NT2/D1 (cell line): ENCODE data around the gene FNDC3B.

Experiments used
- SUZ12 ChIP-seq: IDR thresholded peaks from 2 replicates; pipeline ENCODE4 v1.6.1; 2011; ENCODE audit not compliant: insufficient read length, insufficient read depth; ENCODE audit errors: extremely low read depth
- YY1 ChIP-seq: IDR thresholded peaks from 2 replicates; pipeline ENCODE4 v1.6.1; 2011; ENCODE audit not compliant: insufficient read length, insufficient read depth
- ZNF274 ChIP-seq: IDR thresholded peaks from 2 replicates; pipeline ENCODE4 v1.6.1; 2011; ENCODE audit warnings: mild to moderate bottlenecking, low read depth, low read length

DNA sequence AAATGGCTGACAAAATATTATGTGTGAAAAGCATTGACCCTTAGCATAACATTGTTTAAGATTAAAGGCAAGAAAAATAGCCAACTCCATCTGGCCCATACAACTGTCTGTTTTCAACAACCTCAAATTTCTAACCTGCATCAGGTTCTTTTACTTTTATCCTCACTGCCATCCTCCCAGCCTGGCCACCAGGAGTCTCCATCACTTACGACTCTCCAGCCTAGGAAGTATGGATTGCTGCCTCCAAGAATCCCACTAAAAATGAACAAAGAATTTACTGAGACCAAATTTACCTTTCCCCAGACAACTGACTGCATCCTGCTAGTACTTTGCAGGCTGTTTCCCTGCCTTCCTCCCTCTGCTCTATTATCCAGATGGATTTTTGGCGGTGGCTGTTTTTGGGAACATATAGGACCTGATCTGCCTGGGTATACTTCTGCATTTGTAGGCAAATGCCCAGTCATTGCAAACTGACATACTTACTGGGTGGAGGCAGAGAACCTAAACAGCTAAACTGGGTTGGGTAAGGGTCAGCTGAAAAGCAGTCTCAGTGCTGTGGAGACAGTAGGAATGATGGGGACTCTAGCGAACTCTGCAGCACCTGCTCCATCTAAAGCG, 264.7 kb downstream of the FNDC3B start:
- TF ChIP-seq YY1 (no peak), ZNF274 (no peak), SUZ12 (no peak)
